Mucosa of rectum (tissue), 2 donors: ENCODE results near the gene IKBKE.
A peak's percentile ranks its signal among the peaks of the same experiment; 100 is the strongest.

Experiments
- H3K27ac ChIP-seq, 2 donors: one replicate each; pipeline ENCODE4 v1.7.0; 2013; ENCODE audit warnings: inconsistent platforms in 2 of 2, low read depth in 2 of 2, low read length in 2 of 2
- H3K27me3 ChIP-seq, 2 donors: one replicate each; pipeline ENCODE4 v1.7.0; 2013; ENCODE audit warnings: low read length in 2 of 2; ENCODE audit not compliant: control insufficient read depth in 2 of 2, insufficient read depth in 2 of 2
- H3K36me3 ChIP-seq, 2 donors: one replicate each; pipeline ENCODE4 v1.7.0; 2013; ENCODE audit warnings: low read length in 2 of 2; ENCODE audit not compliant: control insufficient read depth in 2 of 2, insufficient read depth in 2 of 2
- H3K4me1 ChIP-seq, 2 donors: one replicate each; pipeline ENCODE4 v1.7.0; 2013; ENCODE audit warnings: low read length in 2 of 2, mild to moderate bottlenecking in 1 of 2; ENCODE audit not compliant: control insufficient read depth in 2 of 2, insufficient read depth in 2 of 2
- H3K4me3 ChIP-seq, 2 donors: one replicate each; pipeline ENCODE4 v1.7.0; 2013; ENCODE audit warnings: low read length in 2 of 2
- H3K9ac ChIP-seq, 2 donors: one replicate each; pipeline ENCODE4 v1.7.0; 2013; ENCODE audit warnings: low read length in 2 of 2, low read depth in 1 of 2, mild to moderate bottlenecking in 1 of 2
- H3K9me3 ChIP-seq, 2 donors: one replicate each; pipeline ENCODE4 v1.7.0; 2013; ENCODE audit warnings: low read length in 2 of 2; ENCODE audit not compliant: control insufficient read depth in 2 of 2
- donor health status: healthy.
- donor health status: Normal muscosa, but diverticular disease.

Gene IKBKE

GRCh38 chr1:206537141-206537540 is 66.9 kb downstream of the IKBKE start:
- Histone ChIP-seq H3K4me3 (no peak overlapping the region), H3K27ac (no peak overlapping the region), H3K36me3 (no peaks in the 10 kb centered on the region), H3K4me1 (peaks cover 8 to 11% of the 10 kb centered on the region in 2 donors), H3K27me3 (no peaks in the 10 kb centered on the region), H3K9ac (no peak overlapping the region), H3K9me3 (no peaks in the 10 kb centered on the region)

- Histone ChIP-seq H3K4me1 (peaks cover 8 to 11% of the 10 kb centered on the region in 2 donors), H3K9ac (no peak overlapping the region), H3K27me3 (no peaks in the 10 kb centered on the region)
These were observed 68.0 kb downstream of the IKBKE start for GRCh38 chr1:206538086-206538770.

GRCh38 chr1:206538901-206539640 is 68.8 kb downstream of the IKBKE start:
- no peak overlapping the region for H3K9ac ChIP-seq
- H3K4me1 ChIP-seq = peaks cover 8 to 11% of the 10 kb centered on the region in 2 donors
- no peak overlapping the region for H3K27ac ChIP-seq

More at GRCh38 chr1:206538086-206538770, 68.0 kb downstream of the IKBKE start:
- Histone ChIP-seq H3K36me3 (no peaks in the 10 kb centered on the region), H3K9me3 (no peaks in the 10 kb centered on the region), H3K4me3 (no peak overlapping the region), H3K27ac (no peak overlapping the region)

GRCh38 chr1:206540044-206540780 is 69.9 kb downstream of the IKBKE start:
- peak overlapping the region; percentile 61 to 65 for H3K27ac ChIP-seq

More at GRCh38 chr1:206538901-206539640, 68.8 kb downstream of the IKBKE start:
- no peaks in the 10 kb centered on the region for H3K27me3 ChIP-seq
- no peaks in the 10 kb centered on the region for H3K9me3 ChIP-seq
- no peaks in the 10 kb centered on the region for H3K36me3 ChIP-seq
- H3K4me3 ChIP-seq = no peak overlapping the region

GRCh38 chr1:206541236-206541833 is 71.1 kb downstream of the IKBKE start:
- Histone ChIP-seq H3K27me3 (no peaks in the 10 kb centered on the region), H3K9me3 (no peaks in the 10 kb centered on the region), H3K27ac (no peak overlapping the region), H3K9ac (no peak overlapping the region), H3K4me3 (no peak overlapping the region), H3K4me1 (peaks cover 8 to 11% of the 10 kb centered on the region in 2 donors), H3K36me3 (no peaks in the 10 kb centered on the region)

More at GRCh38 chr1:206540044-206540780, 69.9 kb downstream of the IKBKE start:
- peaks cover 8 to 11% of the 10 kb centered on the region in 2 donors for H3K4me1 ChIP-seq
- H3K36me3 ChIP-seq = no peaks in the 10 kb centered on the region
- no peaks in the 10 kb centered on the region for H3K27me3 ChIP-seq
- H3K4me3 ChIP-seq = no peak overlapping the region
- H3K9me3 ChIP-seq = no peaks in the 10 kb centered on the region
- H3K9ac ChIP-seq = peak overlapping the region; percentile 5 to 38

GRCh38 chr1:206544562-206545257 is 74.4 kb downstream of the IKBKE start:
- Histone ChIP-seq H3K9ac (no peak overlapping the region), H3K27ac (no peak overlapping the region), H3K4me1 (peaks cover 7% of the 10 kb centered on the region in 2 donors), H3K4me3 (no peak overlapping the region), H3K36me3 (no peaks in the 10 kb centered on the region), H3K9me3 (no peaks in the 10 kb centered on the region), H3K27me3 (no peaks in the 10 kb centered on the region)

GRCh38 chr1:206545351-206545750 is 75.1 kb downstream of the IKBKE start:
- no peak overlapping the region for H3K4me3 ChIP-seq
- H3K9me3 ChIP-seq = no peaks in the 10 kb centered on the region
- H3K4me1 ChIP-seq = peaks cover under 1% of the 10 kb centered on the region in 2 donors
- H3K9ac ChIP-seq = no peak overlapping the region
- H3K27ac ChIP-seq = no peak overlapping the region
- no peaks in the 10 kb centered on the region for H3K27me3 ChIP-seq
- no peaks in the 10 kb centered on the region for H3K36me3 ChIP-seq
